ENCODE results near the gene AGAP4. TPM values are rescaled to one million over a fixed set of nuclear protein-coding genes. Genes with fewer than 3 reads are reported as not detected.
"Not testable (repeated sequence)": the region's sequence is repeated elsewhere in the genome, so short reads cannot be mapped to it uniquely, and the experiment has no call there.

Gene AGAP4
- total RNA-seq, 4 donors from 2014 or later, result 12.2 to 31.5 (median 20.9) TPM

- Histone ChIP-seq H3K4me1 (no peaks in the 10 kb centered on the region), H3K27ac (no peak overlapping the region), H3K9me3 (peaks cover 0 to 9% (median 0%) of the 10 kb centered on the region in 4 donors), H3K36me3 (no peaks in the 10 kb centered on the region), H3K27me3 (no peaks in the 10 kb centered on the region), H3K4me3 (no peak overlapping the region)
- 77 to 84% methylated on average over 9 of the region's 9 CpGs for WGBS, 2 donors
- TF ChIP-seq CTCF (IDR thresholded peaks at IDR 0.05) (no peak), POLR2A (IDR thresholded peaks at IDR 0.05) (no peak), EP300 (IDR thresholded peaks at IDR 0.05) (no peak)
- DNase-seq (ENCODE audit: low spot score in 2 of 2), result no peak
Observed at GRCh38 chr10:45819552-45819951, 27.7 kb downstream of the AGAP4 start.

- Histone ChIP-seq H3K27ac (no peak overlapping the region), H3K4me1 (no peaks in the 10 kb centered on the region), H3K9me3 (peaks cover 0 to 9% (median 0%) of the 10 kb centered on the region in 4 donors), H3K4me3 (no peak overlapping the region), H3K36me3 (no peaks in the 10 kb centered on the region), H3K27me3 (no peaks in the 10 kb centered on the region)
- no peak for TF ChIP-seq POLR2A (IDR thresholded peaks at IDR 0.05)
- no peak for TF ChIP-seq CTCF (IDR thresholded peaks at IDR 0.05)
- TF ChIP-seq EP300 (IDR thresholded peaks at IDR 0.05), result no peak
- no peak for DNase-seq (ENCODE audit: low spot score in 2 of 2)
- WGBS, 2 donors, result 93 to 95% methylated on average over 3 of the region's 3 CpGs
Observed at GRCh38 chr10:45817912-45818311, 29.4 kb downstream of the AGAP4 start.

- WGBS, 2 donors, result 90 to 92% methylated on average over 4 to 5 of the region's 7 CpGs
- no peak for DNase-seq (ENCODE audit: low spot score in 2 of 2)
- no peak overlapping the region for H3K4me3 ChIP-seq
- H3K9me3 ChIP-seq, result peaks cover 0 to 9% (median 0%) of the 10 kb centered on the region in 4 donors
- H3K27me3 ChIP-seq, result no peaks in the 10 kb centered on the region
- TF ChIP-seq CTCF (IDR thresholded peaks at IDR 0.05) (no peak), POLR2A (IDR thresholded peaks at IDR 0.05) (no peak), EP300 (IDR thresholded peaks at IDR 0.05) (no peak)
- H3K4me1 ChIP-seq, result no peaks in the 10 kb centered on the region
- H3K36me3 ChIP-seq, result no peaks in the 10 kb centered on the region
- H3K27ac ChIP-seq, result no peak overlapping the region
Observed at GRCh38 chr10:45817130-45817859, 30.0 kb downstream of the AGAP4 start.

- H3K27ac ChIP-seq; H3K4me1 ChIP-seq; DNase-seq (ENCODE audit: low spot score in 2 of 2); H3K4me3 ChIP-seq; H3K9me3 ChIP-seq; H3K27me3 ChIP-seq; H3K36me3 ChIP-seq: not testable (repeated sequence)
- 86 to 91% methylated on average over 4 of the region's 4 CpGs for WGBS, 2 donors
Observed at GRCh38 chr10:45814146-45814545, 33.2 kb downstream of the AGAP4 start.

GRCh38 chr10:45812959-45813358 is 34.3 kb downstream of the AGAP4 start:
- not testable (repeated sequence) for H3K4me1 ChIP-seq; H3K27me3 ChIP-seq; H3K27ac ChIP-seq; DNase-seq (ENCODE audit: low spot score in 2 of 2); H3K36me3 ChIP-seq; H3K4me3 ChIP-seq; H3K9me3 ChIP-seq
- 76 to 80% methylated on average over 13 of the region's 13 CpGs for WGBS, 2 donors

- no peaks in the 10 kb centered on the region for H3K36me3 ChIP-seq
- no peaks in the 10 kb centered on the region for H3K27me3 ChIP-seq
- no peaks in the 10 kb centered on the region for H3K9me3 ChIP-seq
- TF ChIP-seq EP300 (IDR thresholded peaks at IDR 0.05), result no peak
- TF ChIP-seq CTCF (IDR thresholded peaks at IDR 0.05), result no peak
- TF ChIP-seq POLR2A (IDR thresholded peaks at IDR 0.05), result no peak
- H3K4me3 ChIP-seq, result no peak overlapping the region
- 78 to 83% methylated on average over 6 of the region's 6 CpGs for WGBS, 2 donors
- H3K27ac ChIP-seq, result no peak overlapping the region
- no peaks in the 10 kb centered on the region for H3K4me1 ChIP-seq
- DNase-seq (ENCODE audit: low spot score in 2 of 2), result no peak
Observed at GRCh38 chr10:45811075-45811474, 36.2 kb downstream of the AGAP4 start.
